Activated CD4-positive, alpha-beta T cell treated with anti-CD3 and anti-CD28 coated beads, Interleukin-2, amount 10 ng/mL, durations not matched to agents 24 days and 14 days (primary cell): ENCODE results near the gene TBC1D2. TPM values are rescaled to one million over a fixed set of nuclear protein-coding genes. Genes with fewer than 3 reads are reported as not detected.
"Not testable (repeated sequence)": the region's sequence is repeated elsewhere in the genome, so short reads cannot be mapped to it uniquely, and the experiment has no call there.

Experiments used
- DNase-seq: peaks from one replicate; pipeline ENCODE4 v3.0.0; 2022
- H3K27ac Mint-ChIP-seq: one replicate; pipeline ENCODE4 v1.8.0; 2022; ENCODE audit warnings: mild to moderate bottlenecking, mixed read lengths
- H3K27me3 Mint-ChIP-seq: one replicate; pipeline ENCODE4 v1.8.0; 2022; ENCODE audit warnings: mixed read lengths
- H3K36me3 Mint-ChIP-seq: one replicate; pipeline ENCODE4 v1.8.0; 2022; ENCODE audit warnings: low read depth, mild to moderate bottlenecking, mixed read lengths
- H3K4me1 Mint-ChIP-seq: one replicate; pipeline ENCODE4 v1.8.0; 2021; ENCODE audit warnings: mixed read lengths
- H3K4me3 Mint-ChIP-seq: one replicate; pipeline ENCODE4 v1.8.0; 2022; ENCODE audit warnings: mild to moderate bottlenecking, moderate library complexity, mixed read lengths
- H3K9me3 Mint-ChIP-seq: one replicate; pipeline ENCODE4 v1.8.0; 2021; ENCODE audit warnings: mixed read lengths
- intact Hi-C: fragments of 100-400 bp; cut with micrococcal nuclease; formaldehyde crosslinking; loops from one replicate; pipeline ENCODE4 v1.15.1; 2023
- total RNA-seq: library from RNA; stranded (reverse); gene quantifications from 2 replicates; pipeline ENCODE4 v1.2.3, GENCODE V29; 2022

Gene TBC1D2
- total RNA-seq, 1 donor from 2014 or later = 1.6 TPM

GRCh38 chr9:98285446-98285845 is 30.0 kb upstream of the TBC1D2 start:
- H3K27ac Mint-ChIP-seq = no peak overlapping the region
- no peaks in the 10 kb centered on the region for H3K4me1 Mint-ChIP-seq

GRCh38 chr9:98284754-98285153 is 29.3 kb upstream of the TBC1D2 start:
- Mint-ChIP-seq H3K4me3 (no peak overlapping the region), H3K27ac (no peak overlapping the region), H3K27me3 (peaks cover 6% of the 10 kb centered on the region), H3K9me3 (no peaks in the 10 kb centered on the region), H3K36me3 (no peaks in the 10 kb centered on the region), H3K4me1 (no peaks in the 10 kb centered on the region)
- intact Hi-C loops = no loop called here
- DNase-seq = no peak

More at GRCh38 chr9:98285446-98285845, 30.0 kb upstream of the TBC1D2 start:
- no peaks in the 10 kb centered on the region for H3K9me3 Mint-ChIP-seq
- no peaks in the 10 kb centered on the region for H3K36me3 Mint-ChIP-seq
- H3K27me3 Mint-ChIP-seq = peaks cover 6% of the 10 kb centered on the region
- DNase-seq = no peak
- intact Hi-C loops = no loop called here
- H3K4me3 Mint-ChIP-seq = no peak overlapping the region

GRCh38 chr9:98283143-98283542 is 27.7 kb upstream of the TBC1D2 start:
- H3K36me3 Mint-ChIP-seq, H3K4me3 Mint-ChIP-seq, intact Hi-C loops, H3K4me1 Mint-ChIP-seq, H3K27ac Mint-ChIP-seq, H3K9me3 Mint-ChIP-seq, DNase-seq: not testable (repeated sequence)
- H3K27me3 Mint-ChIP-seq = peaks cover 19% of the 10 kb centered on the region

GRCh38 chr9:98281281-98281680 is 25.8 kb upstream of the TBC1D2 start:
- DNase-seq = no peak
- H3K4me3 Mint-ChIP-seq = no peak overlapping the region
- intact Hi-C loops = no loop called here
- no peaks in the 10 kb centered on the region for H3K9me3 Mint-ChIP-seq
- H3K27ac Mint-ChIP-seq = no peak overlapping the region
- H3K4me1 Mint-ChIP-seq = no peaks in the 10 kb centered on the region
- H3K36me3 Mint-ChIP-seq = no peaks in the 10 kb centered on the region
- H3K27me3 Mint-ChIP-seq = peaks cover 30% of the 10 kb centered on the region

- intact Hi-C loops = no loop called here
- H3K4me3 Mint-ChIP-seq = no peak overlapping the region
These were observed 25.1 kb upstream of the TBC1D2 start for GRCh38 chr9:98280574-98280973.

DNA sequence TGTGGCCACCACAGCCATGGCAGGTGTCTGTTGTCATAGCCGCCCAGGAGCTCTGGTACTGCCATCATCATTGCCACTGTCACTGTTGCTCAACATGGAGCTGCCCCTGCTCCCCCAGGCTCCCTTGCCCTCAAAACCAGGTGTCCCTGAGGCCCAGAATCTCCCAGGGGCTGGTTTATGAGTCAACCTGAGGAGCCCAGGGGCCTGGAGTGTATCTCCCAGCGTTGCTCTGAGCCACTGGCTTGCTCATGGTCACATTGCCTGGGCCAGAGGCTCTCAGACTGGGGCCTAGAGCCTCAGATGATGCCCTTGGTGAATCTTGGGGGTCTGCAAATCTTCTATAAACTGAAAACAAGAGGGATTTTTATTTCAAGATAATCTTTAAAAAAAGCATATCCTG is 24.7 kb upstream of the TBC1D2 start:
- Mint-ChIP-seq H3K4me3 (no peak overlapping the region), H3K36me3 (no peaks in the 10 kb centered on the region), H3K27me3 (peaks cover 30% of the 10 kb centered on the region)

More at GRCh38 chr9:98280574-98280973, 25.1 kb upstream of the TBC1D2 start:
- Mint-ChIP-seq H3K9me3 (no peaks in the 10 kb centered on the region), H3K36me3 (no peaks in the 10 kb centered on the region), H3K4me1 (no peaks in the 10 kb centered on the region), H3K27ac (no peak overlapping the region), H3K27me3 (peaks cover 29% of the 10 kb centered on the region)
- no peak for DNase-seq

DNA sequence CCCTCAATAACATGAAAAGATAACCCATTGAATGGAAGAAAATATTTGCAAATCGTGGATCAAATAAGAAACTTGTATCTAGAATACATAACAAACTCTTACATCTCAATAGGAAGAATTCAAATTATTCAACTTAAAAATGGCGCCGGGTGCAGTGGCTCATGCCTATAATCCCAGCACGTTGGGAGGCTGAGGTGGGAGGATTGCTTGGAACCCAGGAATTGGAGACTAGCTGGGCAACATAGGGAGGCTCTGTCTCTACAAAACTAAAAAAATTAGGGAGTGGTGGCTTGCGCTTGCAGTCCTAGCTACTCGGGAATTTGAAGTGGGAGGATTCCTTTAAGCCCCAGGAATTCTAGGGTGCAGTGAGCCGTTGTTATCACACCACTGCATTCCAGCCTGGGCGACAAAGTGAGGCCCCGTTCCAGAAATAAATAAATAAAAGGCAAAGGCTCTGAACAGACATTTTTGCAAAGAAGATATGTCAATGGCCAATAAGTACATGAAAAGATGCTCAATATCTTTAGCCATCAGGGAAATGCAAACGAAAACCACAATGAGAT is 21.5 kb upstream of the TBC1D2 start:
- no peak overlapping the region for H3K4me3 Mint-ChIP-seq
- DNase-seq = no peak
- H3K27me3 Mint-ChIP-seq = peaks cover 44% of the 10 kb centered on the region
- no peaks in the 10 kb centered on the region for H3K36me3 Mint-ChIP-seq
- no peaks in the 10 kb centered on the region for H3K9me3 Mint-ChIP-seq
- H3K4me1 Mint-ChIP-seq = no peaks in the 10 kb centered on the region
- no peak overlapping the region for H3K27ac Mint-ChIP-seq
- intact Hi-C loops = no loop called here

More for the DNA sequence above, 24.7 kb upstream of the TBC1D2 start:
- DNase-seq = no peak
- Mint-ChIP-seq H3K9me3 (no peaks in the 10 kb centered on the region), H3K27ac (no peak overlapping the region), H3K4me1 (no peaks in the 10 kb centered on the region)
- intact Hi-C loops = no loop called here

GRCh38 chr9:98275159-98275558 is 19.7 kb upstream of the TBC1D2 start:
- no peaks in the 10 kb centered on the region for H3K9me3 Mint-ChIP-seq
- no peaks in the 10 kb centered on the region for H3K4me1 Mint-ChIP-seq
- no peak overlapping the region for H3K27ac Mint-ChIP-seq
- H3K4me3 Mint-ChIP-seq = no peak overlapping the region
- peaks cover 55% of the 10 kb centered on the region for H3K27me3 Mint-ChIP-seq
- intact Hi-C loops = no loop called here
- no peaks in the 10 kb centered on the region for H3K36me3 Mint-ChIP-seq
- DNase-seq = no peak

GRCh38 chr9:98272083-98272482 is 16.6 kb upstream of the TBC1D2 start:
- intact Hi-C loops = no loop called here
- H3K4me3 Mint-ChIP-seq = no peak overlapping the region
- H3K27ac Mint-ChIP-seq = no peak overlapping the region
- DNase-seq = no peak
- H3K36me3 Mint-ChIP-seq = no peaks in the 10 kb centered on the region
- no peaks in the 10 kb centered on the region for H3K4me1 Mint-ChIP-seq
- H3K27me3 Mint-ChIP-seq = peaks cover 66% of the 10 kb centered on the region
- no peaks in the 10 kb centered on the region for H3K9me3 Mint-ChIP-seq

DNA sequence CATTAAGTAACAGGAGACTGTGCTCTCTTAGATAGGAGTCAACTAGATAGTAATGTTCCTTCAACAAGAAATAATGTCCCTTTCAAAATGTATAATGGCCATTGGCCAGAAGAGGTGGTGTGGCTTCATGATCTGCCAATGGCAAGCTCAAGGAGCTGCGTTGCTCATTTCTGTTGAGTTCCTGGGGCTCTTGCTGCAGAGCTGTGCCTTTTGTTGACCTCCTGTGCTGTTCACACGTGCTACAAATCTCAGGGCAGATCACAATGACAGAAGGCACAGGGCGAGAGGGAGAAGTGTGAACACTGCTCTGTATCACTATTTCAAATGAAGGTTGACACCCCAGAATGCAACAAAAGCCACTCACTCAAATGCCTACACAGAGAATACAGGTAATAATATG is 16.0 kb upstream of the TBC1D2 start:
- DNase-seq = no peak
- Mint-ChIP-seq H3K27me3 (peaks cover 60% of the 10 kb centered on the region), H3K36me3 (no peaks in the 10 kb centered on the region), H3K4me3 (no peak overlapping the region), H3K9me3 (no peaks in the 10 kb centered on the region), H3K27ac (no peak overlapping the region), H3K4me1 (no peaks in the 10 kb centered on the region)
- intact Hi-C loops = no loop called here

GRCh38 chr9:98270284-98270683 is 14.8 kb upstream of the TBC1D2 start:
- DNase-seq, H3K4me1 Mint-ChIP-seq, intact Hi-C loops, H3K4me3 Mint-ChIP-seq, H3K36me3 Mint-ChIP-seq, H3K27ac Mint-ChIP-seq, H3K9me3 Mint-ChIP-seq: not testable (repeated sequence)
- peaks cover 63% of the 10 kb centered on the region for H3K27me3 Mint-ChIP-seq

- peaks cover 61% of the 10 kb centered on the region for H3K27me3 Mint-ChIP-seq
- H3K4me3 Mint-ChIP-seq, H3K36me3 Mint-ChIP-seq, H3K27ac Mint-ChIP-seq, intact Hi-C loops, DNase-seq, H3K9me3 Mint-ChIP-seq, H3K4me1 Mint-ChIP-seq: not testable (repeated sequence)
These were observed 14.2 kb upstream of the TBC1D2 start for GRCh38 chr9:98269652-98270051.

- H3K36me3 Mint-ChIP-seq, H3K4me1 Mint-ChIP-seq, H3K4me3 Mint-ChIP-seq, H3K9me3 Mint-ChIP-seq, DNase-seq, intact Hi-C loops, H3K27ac Mint-ChIP-seq: not testable (repeated sequence)
- H3K27me3 Mint-ChIP-seq = peaks cover 50% of the 10 kb centered on the region
These were observed 12.1 kb upstream of the TBC1D2 start for GRCh38 chr9:98267556-98267955.

- intact Hi-C loops = loop anchor here (5.0 kb wide), 1 partner anchor 552 kb away; no protein-coding TSS in a partner anchor
- H3K9me3 Mint-ChIP-seq = no peaks in the 10 kb centered on the region
These were observed 9.1 kb upstream of the TBC1D2 start for GRCh38 chr9:98264516-98264915.

More at GRCh38 chr9:98264516-98264915, 9.1 kb upstream of the TBC1D2 start:
- H3K27ac Mint-ChIP-seq = no peak overlapping the region
- DNase-seq = no peak
- H3K4me1 Mint-ChIP-seq = peaks cover 2% of the 10 kb centered on the region
- H3K4me3 Mint-ChIP-seq = no peak overlapping the region
- H3K27me3 Mint-ChIP-seq = peaks cover 29% of the 10 kb centered on the region
- no peaks in the 10 kb centered on the region for H3K36me3 Mint-ChIP-seq
